KMS-11 (cell line): Measurements from ENCODE around the gene PPP1R15A.

Source experiments
- H2AFZ ChIP-seq: fragments of 200-600 bp; sonication (generic); 2 replicates; pipeline ENCODE4 v1.6.1; 2016; ENCODE audit warnings: antibody characterized with exemption, mixed run types, low read depth
- H3K27ac ChIP-seq: fragments of 200-600 bp; sonication (generic); 2 replicates; pipeline ENCODE4 v1.6.1; 2016; ENCODE audit warnings: mild to moderate bottlenecking, mixed run types
- H3K27me3 ChIP-seq: fragments of 200-600 bp; sonication (generic); 2 replicates; pipeline ENCODE4 v1.6.1; 2017; ENCODE audit warnings: mild to moderate bottlenecking, low read depth, mixed run types, moderate library complexity; ENCODE audit not compliant: insufficient read depth
- H3K36me3 ChIP-seq: fragments of 200-600 bp; sonication (generic); 2 replicates; pipeline ENCODE4 v1.6.1; 2017; ENCODE audit warnings: mild to moderate bottlenecking, mixed run types; ENCODE audit not compliant: insufficient read depth
- H3K4me1 ChIP-seq: fragments of 200-600 bp; sonication (generic); 2 replicates; pipeline ENCODE4 v1.6.1; 2016; ENCODE audit warnings: mild to moderate bottlenecking, low read depth, mixed run types; ENCODE audit not compliant: poor library complexity, severe bottlenecking
- H3K4me2 ChIP-seq: fragments of 200-600 bp; sonication (generic); 2 replicates; pipeline ENCODE4 v1.7.0; 2016; ENCODE audit warnings: mild to moderate bottlenecking, mixed run types
- H3K4me3 ChIP-seq: fragments of 200-600 bp; sonication (generic); IDR thresholded peaks from 2 replicates; pipeline ENCODE4 v1.6.1; 2017; ENCODE audit warnings: low read depth, low read length, mixed read lengths; ENCODE audit not compliant: insufficient read depth
- H3K79me2 ChIP-seq: fragments of 200-600 bp; sonication (generic); 2 replicates; pipeline ENCODE4 v1.6.1; 2016; ENCODE audit warnings: low read depth, mixed run types; ENCODE audit not compliant: insufficient read depth
- H3K9ac ChIP-seq: fragments of 200-600 bp; sonication (generic); 2 replicates; pipeline ENCODE4 v1.6.1; 2016; ENCODE audit warnings: mild to moderate bottlenecking, mixed run types
- H4K20me1 ChIP-seq: fragments of 200-600 bp; sonication (generic); 2 replicates; pipeline ENCODE4 v1.6.1; 2016; ENCODE audit warnings: mild to moderate bottlenecking, mixed run types; ENCODE audit not compliant: insufficient read depth
- TF ChIP-seq, protein P1 (sequence below): fragments of 200-600 bp; sonication (generic); conservative IDR thresholded peaks from 2 replicates; pipeline ENCODE4 v1.6.1; 2017; ENCODE audit warnings: low read depth, mild to moderate bottlenecking, antibody characterized with exemption, low read length, moderate library complexity, mixed read lengths

PPP1R15A gene

DNA sequence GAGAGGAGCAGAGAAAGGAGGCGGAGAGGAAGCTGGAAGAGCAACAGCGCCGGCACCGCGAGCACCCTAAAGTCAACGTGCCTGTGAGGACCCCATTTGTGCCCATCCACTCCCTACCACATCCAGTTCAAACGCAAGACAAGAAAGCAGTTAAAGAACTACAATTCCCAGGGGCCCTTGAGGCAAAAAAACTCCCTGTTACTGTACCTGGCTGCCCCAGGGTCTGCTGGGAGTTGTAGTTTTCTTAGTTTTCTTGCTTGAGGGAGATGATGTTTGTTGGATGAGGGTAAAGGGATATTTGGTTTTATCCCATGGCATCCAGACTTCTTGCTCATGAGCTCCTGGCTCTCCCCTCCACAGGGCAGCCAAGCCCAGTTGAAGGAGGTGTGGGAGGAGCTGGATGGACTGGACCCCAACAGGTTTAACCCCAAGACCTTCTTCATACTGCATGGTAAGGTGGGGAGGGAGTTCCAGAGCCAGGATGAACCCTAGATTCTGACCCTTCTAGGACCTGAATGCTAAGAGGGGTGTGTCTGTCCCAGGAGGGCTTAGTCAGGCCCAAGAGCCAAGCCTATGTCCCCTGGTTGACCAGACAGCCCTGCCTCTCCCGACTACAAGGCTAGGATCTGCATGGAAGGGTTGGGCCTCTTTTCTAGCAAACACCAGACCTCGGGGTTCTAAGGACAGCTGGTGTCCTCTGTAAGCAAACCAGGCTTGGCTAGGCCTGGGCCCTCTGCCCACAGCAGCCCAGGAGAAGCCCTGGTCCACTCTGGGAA is 41.1 kb downstream of the PPP1R15A start:
- Histone ChIP-seq H3K4me1 (no peaks in the 10 kb centered on the region), H3K79me2 (no peaks in the 10 kb centered on the region), H2AFZ (no peak overlapping the region), H4K20me1 (no peaks in the 10 kb centered on the region), H3K9ac (no peak overlapping the region), H3K4me2 (no peak overlapping the region), H3K27me3 (no peaks in the 10 kb centered on the region), H3K36me3 (no peaks in the 10 kb centered on the region), H3K27ac (no peak overlapping the region), H3K4me3 (no peak overlapping the region)
- TF ChIP-seq, protein P1, sequence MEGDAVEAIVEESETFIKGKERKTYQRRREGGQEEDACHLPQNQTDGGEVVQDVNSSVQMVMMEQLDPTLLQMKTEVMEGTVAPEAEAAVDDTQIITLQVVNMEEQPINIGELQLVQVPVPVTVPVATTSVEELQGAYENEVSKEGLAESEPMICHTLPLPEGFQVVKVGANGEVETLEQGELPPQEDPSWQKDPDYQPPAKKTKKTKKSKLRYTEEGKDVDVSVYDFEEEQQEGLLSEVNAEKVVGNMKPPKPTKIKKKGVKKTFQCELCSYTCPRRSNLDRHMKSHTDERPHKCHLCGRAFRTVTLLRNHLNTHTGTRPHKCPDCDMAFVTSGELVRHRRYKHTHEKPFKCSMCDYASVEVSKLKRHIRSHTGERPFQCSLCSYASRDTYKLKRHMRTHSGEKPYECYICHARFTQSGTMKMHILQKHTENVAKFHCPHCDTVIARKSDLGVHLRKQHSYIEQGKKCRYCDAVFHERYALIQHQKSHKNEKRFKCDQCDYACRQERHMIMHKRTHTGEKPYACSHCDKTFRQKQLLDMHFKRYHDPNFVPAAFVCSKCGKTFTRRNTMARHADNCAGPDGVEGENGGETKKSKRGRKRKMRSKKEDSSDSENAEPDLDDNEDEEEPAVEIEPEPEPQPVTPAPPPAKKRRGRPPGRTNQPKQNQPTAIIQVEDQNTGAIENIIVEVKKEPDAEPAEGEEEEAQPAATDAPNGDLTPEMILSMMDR = no peak

DNA sequence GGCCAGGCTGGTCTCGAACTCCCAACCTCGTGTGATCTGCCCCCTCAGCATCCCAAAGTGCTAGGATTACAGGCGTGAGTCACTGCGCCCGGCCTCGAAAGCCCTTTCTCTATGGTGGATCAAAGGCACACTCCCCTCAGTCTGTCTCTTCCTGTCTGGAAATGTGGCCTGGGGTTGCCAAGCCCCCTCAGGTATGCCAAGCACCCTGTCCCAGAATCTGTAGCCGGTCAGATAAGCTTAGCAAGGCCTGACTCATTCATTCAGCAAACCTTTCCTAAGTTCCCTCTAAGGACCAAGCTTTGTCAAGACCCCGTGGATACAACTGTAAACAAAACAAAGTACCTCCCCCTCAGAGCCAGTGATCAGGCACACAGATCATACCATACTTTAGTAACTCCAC is 42.0 kb downstream of the PPP1R15A start:
- H3K36me3 ChIP-seq = no peaks in the 10 kb centered on the region
- H3K27ac ChIP-seq = no peak overlapping the region
- H3K9ac ChIP-seq = no peak overlapping the region
- no peaks in the 10 kb centered on the region for H4K20me1 ChIP-seq
- no peaks in the 10 kb centered on the region for H3K27me3 ChIP-seq
- H2AFZ ChIP-seq = no peak overlapping the region
- no peak overlapping the region for H3K4me2 ChIP-seq
- no peak overlapping the region for H3K4me3 ChIP-seq
- H3K79me2 ChIP-seq = no peaks in the 10 kb centered on the region
- H3K4me1 ChIP-seq = no peaks in the 10 kb centered on the region
- TF ChIP-seq, protein P1 = no peak

DNA sequence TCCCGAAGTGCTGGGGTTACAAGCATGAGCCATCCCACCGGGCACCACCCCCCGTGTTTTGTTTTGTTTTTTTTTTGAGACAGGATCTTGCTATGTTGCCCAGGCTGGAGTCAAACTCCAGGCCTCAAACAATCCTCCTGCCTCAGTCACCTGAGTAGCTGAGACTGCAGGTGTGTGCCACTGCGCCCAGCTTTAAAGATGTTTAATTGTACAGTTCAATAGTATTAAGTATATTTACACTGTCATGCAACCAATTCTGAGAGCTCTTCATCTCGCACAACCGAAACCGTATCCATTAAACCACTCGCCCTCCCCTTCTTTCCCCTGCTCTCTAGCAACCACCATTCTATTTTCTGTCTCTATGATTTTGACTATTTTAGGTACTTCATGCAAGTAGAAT is 43.5 kb downstream of the PPP1R15A start:
- Histone ChIP-seq H3K9ac (no peak overlapping the region), H3K36me3 (no peaks in the 10 kb centered on the region), H3K4me3 (no peak overlapping the region), H3K79me2 (no peaks in the 10 kb centered on the region), H3K4me1 (no peaks in the 10 kb centered on the region), H3K27me3 (no peaks in the 10 kb centered on the region), H4K20me1 (no peaks in the 10 kb centered on the region), H3K4me2 (no peak overlapping the region), H2AFZ (no peak overlapping the region), H3K27ac (no peak overlapping the region)
- TF ChIP-seq, protein P1 = no peak

DNA sequence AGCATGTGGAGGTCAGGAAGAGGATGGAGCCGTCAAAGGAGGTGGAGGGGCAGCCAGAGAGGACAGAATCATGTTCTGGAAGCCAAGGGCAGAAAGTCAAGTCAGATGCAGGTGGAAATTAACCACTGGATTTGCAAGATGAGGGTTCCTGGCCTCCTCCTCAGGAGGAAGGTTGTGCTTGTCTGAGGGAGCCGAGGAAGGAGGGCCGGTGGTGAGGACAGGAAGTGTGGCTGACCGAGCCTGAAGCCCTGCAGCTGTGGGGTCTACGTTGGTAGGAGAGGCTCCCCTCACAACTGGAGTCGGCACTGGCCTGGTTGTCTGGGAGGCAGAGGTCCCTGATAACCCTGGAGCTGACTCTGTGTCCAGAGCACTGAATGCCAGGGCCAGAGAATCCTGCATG is 45.9 kb downstream of the PPP1R15A start:
- Histone ChIP-seq H4K20me1 (no peaks in the 10 kb centered on the region), H3K79me2 (no peaks in the 10 kb centered on the region), H3K27ac (no peak overlapping the region), H3K9ac (no peak overlapping the region), H2AFZ (no peak overlapping the region), H3K27me3 (no peaks in the 10 kb centered on the region), H3K4me2 (no peak overlapping the region), H3K4me1 (no peaks in the 10 kb centered on the region), H3K4me3 (no peak overlapping the region), H3K36me3 (no peaks in the 10 kb centered on the region)
- TF ChIP-seq, protein P1 = no peak
